Cardiac muscle cell (in vitro differentiated cells and primary cell): Measurements from ENCODE around the gene ZNF768. TPM values are rescaled to one million over a fixed set of nuclear protein-coding genes. Genes with fewer than 3 reads are reported as not detected.
A peak's percentile ranks its signal among the peaks of the same experiment; 100 is the strongest.

Source experiments
- DNase-seq, 2 donors: peaks; one replicate each; pipeline versions ENCODE4 v3.0.0 to v3.0.0-alpha.2; 2010 to 2017; ENCODE audit warnings: low read depth in 1 of 2, low spot score in 1 of 2
- H3K27ac ChIP-seq: fragments of 200-600 bp; sonication (generic); 2 replicates; pipeline ENCODE4 v1.5.1; 2016
- H3K27me3 ChIP-seq: fragments of 200-600 bp; sonication (generic); 2 replicates; pipeline ENCODE4 v1.6.0; 2016; ENCODE audit warnings: control low read depth
- H3K36me3 ChIP-seq: fragments of 200-600 bp; sonication (generic); 2 replicates; pipeline ENCODE4 v1.5.1; 2016; ENCODE audit warnings: control low read depth
- H3K4me1 ChIP-seq: fragments of 200-600 bp; sonication (generic); 2 replicates; pipeline ENCODE4 v1.8.1; 2017; ENCODE audit warnings: low read depth, mild to moderate bottlenecking, mixed run types
- H3K4me3 ChIP-seq: fragments of 200-600 bp; sonication (generic); 2 replicates; pipeline ENCODE4 v1.5.1; 2016; ENCODE audit warnings: mild to moderate bottlenecking
- H3K9me3 ChIP-seq: fragments of 200-600 bp; sonication (generic); 2 replicates; pipeline ENCODE4 v1.5.1; 2017; ENCODE audit warnings: low read depth, mild to moderate bottlenecking, control low read depth
- CTCF ChIP-seq: IDR thresholded peaks from 2 replicates; pipeline ENCODE4 v1.5.1; 2012; ENCODE audit warnings: low read depth, mild to moderate bottlenecking, low read length
- polyA plus RNA-seq: library from polyadenylated mRNA; unstranded; fragments of >200 nt; fragmentation: Nextera tagmentation; extraction: Ambion mirVana; gene quantifications from 2 replicates; pipeline ENCODE4 v1.2.1, GENCODE V29; 2016
- total RNA-seq: library from RNA; depleted of rRNA; stranded (reverse); fragments of >200 nt; gene quantifications from 2 replicates; pipeline ENCODE4 v1.2.3, GENCODE V29; 2016

Gene ZNF768
- total and polyA plus RNA-seq, 2 experiments from 2014 or later = 19.4 to 79.1 TPM

DNA sequence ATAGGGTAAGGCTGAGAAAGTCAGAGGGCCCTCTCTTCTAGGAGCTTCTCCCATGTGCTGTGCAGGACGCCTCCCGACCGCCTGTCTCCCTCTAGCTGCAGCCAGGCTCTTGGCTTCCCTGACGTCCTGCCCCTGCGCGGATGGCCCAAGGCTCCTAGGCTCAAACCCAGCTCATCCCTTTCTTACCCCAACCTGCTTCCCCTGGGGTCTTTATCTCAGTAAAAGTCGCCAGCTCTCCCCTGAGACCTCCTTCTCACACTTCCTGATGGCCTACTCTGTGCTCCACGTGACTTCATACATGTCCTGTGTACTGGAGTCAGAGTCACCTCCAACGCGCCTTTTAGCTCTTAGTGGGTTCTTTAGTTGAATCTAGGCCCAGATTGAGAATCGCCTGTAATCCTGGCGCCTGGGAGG lies 9.4 kb upstream of the ZNF768 start:
- Histone ChIP-seq H3K9me3 (no peaks in the 10 kb centered on the region), H3K4me1 (peaks cover 16% of the 10 kb centered on the region), H3K36me3 (no peaks in the 10 kb centered on the region), H3K27me3 (no peaks in the 10 kb centered on the region), H3K4me3 (peak overlapping the region; percentile 48), H3K27ac (peak overlapping the region; percentile 87)
- TF ChIP-seq CTCF = peak; percentile 78
- DNase-seq = peak; percentile 75 to 83

DNA sequence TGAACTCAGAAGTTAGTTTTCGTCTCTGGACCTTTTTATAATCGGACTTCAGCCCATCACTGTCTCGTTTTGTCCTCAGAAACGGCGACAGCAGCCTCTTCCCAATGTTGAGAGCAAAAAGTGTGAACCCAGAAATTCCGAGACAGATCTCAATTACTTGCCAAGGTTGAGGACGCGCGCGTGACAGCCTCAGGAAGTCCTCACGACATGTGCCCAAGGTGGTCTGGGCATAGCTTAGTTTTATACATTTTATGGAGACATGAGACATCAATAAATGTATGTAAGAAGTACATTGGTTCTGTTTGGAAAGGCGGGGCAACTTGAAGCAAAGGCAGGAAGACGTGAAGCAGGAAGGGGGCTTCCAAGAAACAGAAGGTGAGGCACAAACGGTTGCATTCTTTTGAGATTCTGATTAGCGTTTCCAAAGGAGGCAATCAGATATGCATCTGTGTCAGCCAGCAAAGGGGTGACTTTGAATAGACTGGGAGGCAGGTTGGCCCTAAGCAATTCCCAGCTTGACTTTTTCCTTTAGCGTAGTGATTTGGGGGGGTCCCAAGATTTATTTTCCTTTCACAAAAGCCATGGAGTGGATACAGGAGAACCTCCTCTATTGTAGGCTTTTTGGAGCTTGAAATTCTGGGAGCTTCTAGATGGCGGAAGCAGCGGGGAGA lies 8.9 kb upstream of the ZNF768 start:
- H3K36me3 ChIP-seq = no peaks in the 10 kb centered on the region
- no peak for TF ChIP-seq CTCF
- H3K4me3 ChIP-seq = peak overlapping the region; percentile 48
- H3K27ac ChIP-seq = peak overlapping the region; percentile 87
- H3K4me1 ChIP-seq = peaks cover 16% of the 10 kb centered on the region
- DNase-seq = peak in 1 of 2 donors; percentile 37
- H3K27me3 ChIP-seq = no peaks in the 10 kb centered on the region
- H3K9me3 ChIP-seq = no peaks in the 10 kb centered on the region

GRCh38 chr16:30534368-30535105 lies 8.2 kb upstream of the ZNF768 start, which contains the start of gene ZNF747:
Gene ZNF747, minus strand, starts transcription at chr16:30534858. Its CDS starts 179 bp downstream, at chr16:30534679.
- Histone ChIP-seq H3K4me3 (peak within 1 kb of the TSS; percentile 48), H3K27ac (peak within 1 kb of the TSS; percentile 87), H3K36me3 (no peaks in the 10 kb centered on the region), H3K9me3 (no peaks in the 10 kb centered on the region), H3K27me3 (no peaks in the 10 kb centered on the region), H3K4me1 (peaks cover 9% of the 10 kb centered on the region)
- peak; percentile 87 to 91 for DNase-seq
- TF ChIP-seq CTCF = no peak

DNA sequence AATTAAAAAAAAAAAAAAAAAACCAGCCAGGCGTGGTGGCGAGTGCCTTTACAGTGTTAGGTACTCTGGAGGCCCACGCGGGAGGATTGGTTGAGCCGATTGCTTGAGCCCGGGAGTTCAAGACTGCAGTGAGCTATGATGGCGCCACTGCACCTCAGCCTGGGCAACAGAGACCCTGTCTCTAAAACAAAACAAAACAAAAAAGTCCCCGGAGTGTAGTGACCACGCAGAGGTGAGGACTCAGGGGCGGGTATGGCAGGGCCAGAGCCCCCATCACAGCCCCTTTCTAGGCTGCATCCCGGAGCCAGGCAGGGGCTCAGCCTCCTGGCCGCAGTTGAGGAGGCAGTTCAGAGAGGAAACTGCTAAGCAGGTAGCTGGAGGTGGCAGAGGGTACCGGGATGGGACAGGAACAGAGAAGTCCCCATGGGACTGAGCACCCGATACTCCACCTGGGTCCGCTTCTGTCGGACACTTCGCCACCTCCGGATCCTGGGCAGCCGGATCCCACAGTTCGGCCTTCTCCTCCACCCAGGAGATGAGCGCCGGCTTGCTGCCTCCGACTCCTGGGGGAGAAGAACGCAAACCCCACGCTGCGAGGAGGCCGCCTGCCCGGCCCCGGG lies 7.5 kb upstream of the ZNF768 start:
- peaks cover 2% of the 10 kb centered on the region for H3K4me1 ChIP-seq
- H3K4me3 ChIP-seq = peak overlapping the region; percentile 48
- TF ChIP-seq CTCF = no peak
- H3K36me3 ChIP-seq = no peaks in the 10 kb centered on the region
- H3K9me3 ChIP-seq = no peaks in the 10 kb centered on the region
- peak overlapping the region; percentile 87 for H3K27ac ChIP-seq
- no peak for DNase-seq
- H3K27me3 ChIP-seq = no peaks in the 10 kb centered on the region

- Histone ChIP-seq H3K9me3 (no peaks in the 10 kb centered on the region), H3K36me3 (no peaks in the 10 kb centered on the region), H3K27me3 (no peaks in the 10 kb centered on the region), H3K4me3 (peak overlapping the region; percentile 48), H3K27ac (no peak overlapping the region), H3K4me1 (no peaks in the 10 kb centered on the region)
- TF ChIP-seq CTCF = no peak
- no peak for DNase-seq
Measured at GRCh38 chr16:30533146-30533522, 6.8 kb upstream of the ZNF768 start.
